Mesothelial cell of epicardium (in vitro differentiated cells): ENCODE data around the gene FOXN3. TPM values are rescaled to one million over a fixed set of nuclear protein-coding genes. Genes with fewer than 3 reads are reported as not detected.

Experiments
- DNase-seq, 2 experiments: peaks; one replicate each; pipeline ENCODE4 v3.0.0; 2021; ENCODE audit warnings: low spot score in 2 of 2; ENCODE audit not compliant: unreplicated experiment in 2 of 2
- H3K27ac Mint-ChIP-seq: 2 replicates; pipeline ENCODE4 v1.8.0; 2021; ENCODE audit warnings: mixed read lengths
- H3K27me3 Mint-ChIP-seq: 2 replicates; pipeline ENCODE4 v1.8.0; 2021; ENCODE audit warnings: low read depth, mixed read lengths
- H3K36me3 Mint-ChIP-seq: 2 replicates; pipeline ENCODE4 v1.8.0; 2021; ENCODE audit warnings: mixed read lengths
- H3K4me1 Mint-ChIP-seq: 2 replicates; pipeline ENCODE4 v1.8.0; 2021; ENCODE audit warnings: mixed read lengths
- H3K4me3 Mint-ChIP-seq: 2 replicates; pipeline ENCODE4 v1.8.0; 2021; ENCODE audit warnings: mild to moderate bottlenecking, moderate library complexity, mixed read lengths
- H3K9me3 Mint-ChIP-seq: 2 replicates; pipeline ENCODE4 v1.8.0; 2021; ENCODE audit warnings: mixed read lengths
- CTCF ChIP-seq: fragments of 200-600 bp; sonication (generic); IDR thresholded peaks from one replicate; pipeline ENCODE4 v1.5.0; 2021; ENCODE audit warnings: antibody characterized with exemption; ENCODE audit not compliant: unreplicated experiment
- total RNA-seq: library from RNA; stranded (reverse); gene quantifications from 3 replicates; pipeline ENCODE4 v1.2.1, GENCODE V29; 2021

Gene FOXN3
- total RNA-seq, 1 donor from 2014 or later: 124 TPM

GRCh38 chr14:89241257-89241656 is 175.8 kb downstream of the FOXN3 start:
- Mint-ChIP-seq H3K27me3 (no peaks in the 10 kb centered on the region), H3K4me3 (no peak overlapping the region), H3K36me3 (peaks cover 3% of the 10 kb centered on the region), H3K9me3 (no peaks in the 10 kb centered on the region), H3K27ac (no peak overlapping the region), H3K4me1 (peaks cover 25% of the 10 kb centered on the region)
- TF ChIP-seq CTCF: no peak
- DNase-seq: no peak

GRCh38 chr14:89240414-89240813 is 176.6 kb downstream of the FOXN3 start:
- H3K27me3 Mint-ChIP-seq: no peaks in the 10 kb centered on the region
- DNase-seq: no peak
- no peak overlapping the region for H3K4me3 Mint-ChIP-seq
- TF ChIP-seq CTCF: no peak
- H3K4me1 Mint-ChIP-seq: peaks cover 25% of the 10 kb centered on the region
- no peak overlapping the region for H3K27ac Mint-ChIP-seq
- H3K36me3 Mint-ChIP-seq: peaks cover 6% of the 10 kb centered on the region
- H3K9me3 Mint-ChIP-seq: peaks cover 4% of the 10 kb centered on the region

GRCh38 chr14:89239023-89239422 is 178.0 kb downstream of the FOXN3 start:
- no peak for DNase-seq
- no peaks in the 10 kb centered on the region for H3K27me3 Mint-ChIP-seq
- H3K27ac Mint-ChIP-seq: no peak overlapping the region
- peaks cover 7% of the 10 kb centered on the region for H3K36me3 Mint-ChIP-seq
- peaks cover 15% of the 10 kb centered on the region for H3K4me1 Mint-ChIP-seq
- H3K9me3 Mint-ChIP-seq: peaks cover 4% of the 10 kb centered on the region
- no peak for TF ChIP-seq CTCF
- H3K4me3 Mint-ChIP-seq: no peak overlapping the region

- Mint-ChIP-seq H3K27me3 (no peaks in the 10 kb centered on the region), H3K27ac (no peak overlapping the region), H3K4me1 (peaks cover 8% of the 10 kb centered on the region), H3K4me3 (no peak overlapping the region), H3K9me3 (peaks cover 4% of the 10 kb centered on the region), H3K36me3 (peaks cover 7% of the 10 kb centered on the region)
- no peak for DNase-seq
- peak; percentile 23 for TF ChIP-seq CTCF
These were observed 179.0 kb downstream of the FOXN3 start for GRCh38 chr14:89237921-89238529.

- DNase-seq: no peak
- Mint-ChIP-seq H3K27me3 (no peaks in the 10 kb centered on the region), H3K4me1 (peaks cover 6% of the 10 kb centered on the region), H3K36me3 (peaks cover 7% of the 10 kb centered on the region), H3K4me3 (no peak overlapping the region), H3K9me3 (peaks cover 4% of the 10 kb centered on the region), H3K27ac (no peak overlapping the region)
- TF ChIP-seq CTCF: no peak
These were observed 180.2 kb downstream of the FOXN3 start for GRCh38 chr14:89236851-89237250.

- H3K27me3 Mint-ChIP-seq: no peaks in the 10 kb centered on the region
- no peak for DNase-seq
- H3K4me3 Mint-ChIP-seq: no peak overlapping the region
- TF ChIP-seq CTCF: no peak
- H3K36me3 Mint-ChIP-seq: peaks cover 4% of the 10 kb centered on the region
- peaks cover 4% of the 10 kb centered on the region for H3K9me3 Mint-ChIP-seq
- H3K27ac Mint-ChIP-seq: no peak overlapping the region
- no peaks in the 10 kb centered on the region for H3K4me1 Mint-ChIP-seq
These were observed 183.8 kb downstream of the FOXN3 start for GRCh38 chr14:89233184-89233583.
